HG03196 (cell line): Measurements from ENCODE around the gene ATAD3A.

Source experiments
- ATAC-seq: cut with Tn5 transposase; IDR thresholded peaks from one replicate; pipeline ENCODE4 v1.9.1; 2021; ENCODE audit not compliant: unreplicated experiment

The ATAD3A gene

GRCh38 chr1:1577367-1578011 lies 65.5 kb downstream of the ATAD3A start:
- no peak for ATAC-seq

GRCh38 chr1:1578371-1578940 lies 66.5 kb downstream of the ATAD3A start:
- ATAC-seq: no peak

- ATAC-seq: no peak
Measured at GRCh38 chr1:1582585-1583346, 70.8 kb downstream of the ATAD3A start.

- ATAC-seq: no peak
Measured at GRCh38 chr1:1583347-1584010, 71.5 kb downstream of the ATAD3A start.
